A204.1 (cell line): ENCODE data around the gene EYA2.

Experiments
- FAIRE-seq: peaks from 2 replicates; lab custom pipeline; 2012; peaks lifted over from hg19 to GRCh38; lab: Jason Lieb, UNC

EYA2 gene

DNA sequence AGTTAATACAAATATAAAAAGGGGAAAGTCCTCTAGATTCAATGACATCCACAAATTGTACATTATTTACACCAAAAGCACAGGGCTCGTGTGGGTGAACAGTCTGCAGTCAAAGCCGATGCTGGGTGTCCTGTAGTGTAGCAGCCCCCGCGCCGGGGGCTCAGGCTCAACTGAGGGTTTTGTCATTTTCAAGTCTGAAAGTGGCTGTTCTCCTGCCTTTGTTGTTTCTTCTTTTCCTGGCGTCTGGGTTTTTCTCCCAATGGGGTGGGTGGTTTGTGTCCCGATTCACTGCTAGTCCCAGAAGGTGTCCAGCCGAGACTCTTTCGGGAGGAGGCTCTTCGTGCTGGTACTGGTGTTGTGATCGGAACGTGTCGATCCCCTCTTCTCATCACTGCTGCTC, 315.8 kb downstream of the EYA2 start:
- FAIRE-seq = no peak

GRCh38 chr20:47211036-47211435, 316.4 kb downstream of the EYA2 start:
- FAIRE-seq = no peak

DNA sequence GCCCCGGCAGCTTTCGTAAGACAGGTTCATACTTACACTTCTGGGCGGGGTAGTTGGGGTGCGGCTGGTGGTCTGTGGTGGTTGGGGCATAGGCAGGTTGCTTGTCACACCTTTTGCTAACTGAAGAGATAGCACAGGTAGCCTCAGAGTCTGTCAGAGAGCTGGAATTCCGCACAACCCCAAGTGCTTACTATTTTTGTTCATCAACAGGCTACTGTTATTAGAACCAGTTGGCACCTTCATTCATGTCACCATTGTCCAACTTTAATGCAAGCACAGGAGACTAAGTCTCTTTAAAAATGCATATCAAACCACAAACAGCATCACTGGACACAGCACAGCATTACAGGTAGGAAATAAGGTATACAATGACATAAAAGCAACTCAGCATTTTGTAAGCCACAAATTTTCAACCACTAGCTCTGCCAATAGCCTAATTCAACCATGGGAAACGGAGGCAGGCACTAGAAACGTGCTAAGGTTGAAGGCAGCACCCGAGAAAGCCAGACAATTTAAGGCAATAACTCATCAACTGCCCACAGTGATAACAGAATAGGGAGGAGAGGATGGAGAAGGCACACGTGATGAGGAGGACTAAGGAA, 318.1 kb downstream of the EYA2 start:
- no peak for FAIRE-seq

DNA sequence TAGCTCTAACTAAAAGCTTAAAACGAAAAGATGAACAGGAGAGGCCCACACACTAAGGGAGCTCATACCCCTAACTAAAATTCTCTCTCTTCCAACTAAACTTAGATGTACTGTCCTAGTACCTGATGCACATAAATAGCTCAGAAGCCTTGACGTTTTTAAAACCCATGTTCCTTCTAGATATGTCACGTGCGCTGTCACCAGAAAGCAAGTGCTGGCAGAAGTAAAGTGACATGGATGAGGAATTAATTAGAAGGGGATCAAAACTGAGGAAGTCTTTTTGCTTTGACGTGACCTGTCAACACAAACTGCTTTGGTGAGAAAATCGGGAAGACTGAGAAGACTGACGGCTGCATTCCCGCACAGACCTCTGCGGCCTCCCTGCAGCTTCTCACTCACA, 319.3 kb downstream of the EYA2 start:
- FAIRE-seq = no peak

- FAIRE-seq = no peak
Measured at GRCh38 chr20:47215653-47216397, 321.2 kb downstream of the EYA2 start.

DNA sequence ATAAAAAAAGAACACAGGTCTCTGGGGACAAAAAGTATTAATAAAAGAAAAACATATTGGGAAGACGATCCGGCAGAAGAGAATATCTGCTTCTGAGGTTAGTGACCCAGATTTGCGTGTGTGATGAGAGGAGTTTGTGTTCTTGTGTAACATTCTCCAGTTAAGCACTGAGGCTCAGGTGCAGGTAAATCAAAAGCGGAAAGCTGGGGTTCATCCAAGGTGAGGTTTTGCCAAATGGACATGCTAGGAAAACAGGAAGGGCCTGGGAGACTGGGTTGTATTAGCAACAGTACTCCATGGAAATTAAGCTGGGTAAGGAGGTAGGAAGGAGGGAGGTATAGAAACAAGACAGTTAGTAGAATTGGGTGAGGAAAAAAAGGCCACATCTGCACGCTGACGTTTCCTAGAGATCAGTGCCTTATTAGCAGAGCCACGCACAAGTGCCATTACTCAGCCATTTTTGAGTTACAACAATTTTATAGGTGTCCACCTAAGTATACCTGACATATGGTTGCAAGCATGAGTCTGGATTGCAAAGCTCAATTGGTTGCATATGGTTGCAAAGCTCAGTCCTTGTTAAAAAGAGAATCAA, 322.3 kb downstream of the EYA2 start:
- FAIRE-seq = no peak

- FAIRE-seq = no peak
Measured at GRCh38 chr20:47217482-47218446, 323.1 kb downstream of the EYA2 start.

DNA sequence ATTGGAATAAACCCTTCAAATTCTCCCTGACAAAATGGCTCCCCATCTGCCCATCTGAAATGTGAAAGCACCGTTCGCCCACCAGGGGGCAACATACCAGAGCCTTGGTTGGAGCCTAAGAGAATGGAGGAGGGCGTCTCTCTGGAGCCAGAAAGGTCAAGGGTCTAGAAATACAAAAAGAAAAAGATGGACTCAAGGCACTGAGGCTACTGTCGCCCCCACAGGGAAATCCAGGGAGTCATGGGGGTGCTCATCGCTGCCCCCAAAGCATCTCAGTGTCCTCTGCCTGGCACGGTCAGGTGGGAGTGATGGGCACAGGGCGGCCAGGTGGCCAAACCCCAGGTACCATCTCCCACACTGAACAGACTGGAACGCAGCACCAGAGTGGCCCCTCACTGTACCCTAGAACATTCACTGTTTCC, 325.5 kb downstream of the EYA2 start:
- no peak for FAIRE-seq

- no peak for FAIRE-seq
Measured at GRCh38 chr20:47221036-47221625, 326.5 kb downstream of the EYA2 start.

DNA sequence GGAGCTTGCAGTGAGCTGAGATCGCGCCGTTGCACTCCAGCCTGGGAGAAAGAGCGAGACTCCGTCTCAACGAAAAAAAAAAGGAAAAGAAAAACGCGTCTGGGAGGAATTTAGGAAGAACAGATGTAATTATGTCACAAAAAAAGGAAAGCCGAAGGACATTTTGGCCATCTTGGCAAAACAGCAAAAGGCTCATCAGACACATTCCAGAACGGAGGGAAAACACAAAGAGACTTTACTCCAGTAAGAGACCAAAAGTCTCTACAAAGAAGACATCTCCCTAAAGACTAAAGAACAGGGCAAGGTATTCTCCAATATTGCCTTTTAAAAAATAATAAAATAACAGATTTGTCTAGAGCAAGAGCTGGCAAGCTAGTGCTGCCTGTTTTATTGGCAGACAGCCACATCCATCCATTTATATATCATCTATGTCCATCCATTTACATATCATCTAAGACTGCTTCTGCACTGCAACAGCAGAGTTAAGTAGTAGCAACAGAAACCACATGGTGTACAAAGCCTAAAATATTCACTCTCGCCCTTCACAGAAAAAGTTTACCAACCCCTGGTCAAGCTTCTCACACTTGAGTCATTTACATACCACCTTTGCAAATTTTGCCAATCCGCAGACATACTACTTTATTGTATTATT, 328.0 kb downstream of the EYA2 start:
- FAIRE-seq = no peak

DNA sequence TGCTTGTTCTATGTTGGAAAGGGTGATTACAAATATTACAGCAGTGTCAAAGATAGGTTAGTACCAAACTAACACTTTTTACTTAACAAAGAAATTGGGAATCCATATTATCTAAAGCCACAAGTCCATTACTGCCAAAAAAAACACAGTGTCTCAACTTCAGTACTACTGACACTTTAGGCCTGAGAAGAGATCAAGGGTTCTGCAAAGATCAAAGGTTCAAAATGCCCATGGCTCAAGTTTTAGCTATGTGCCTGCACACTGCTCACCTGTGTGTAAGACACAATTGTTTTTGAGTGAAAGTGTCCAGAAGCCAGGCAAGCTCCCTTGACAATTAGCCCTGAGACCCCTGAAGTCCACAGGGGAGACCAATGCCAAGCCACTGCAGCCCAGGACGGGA, 329.3 kb downstream of the EYA2 start:
- no peak for FAIRE-seq

DNA sequence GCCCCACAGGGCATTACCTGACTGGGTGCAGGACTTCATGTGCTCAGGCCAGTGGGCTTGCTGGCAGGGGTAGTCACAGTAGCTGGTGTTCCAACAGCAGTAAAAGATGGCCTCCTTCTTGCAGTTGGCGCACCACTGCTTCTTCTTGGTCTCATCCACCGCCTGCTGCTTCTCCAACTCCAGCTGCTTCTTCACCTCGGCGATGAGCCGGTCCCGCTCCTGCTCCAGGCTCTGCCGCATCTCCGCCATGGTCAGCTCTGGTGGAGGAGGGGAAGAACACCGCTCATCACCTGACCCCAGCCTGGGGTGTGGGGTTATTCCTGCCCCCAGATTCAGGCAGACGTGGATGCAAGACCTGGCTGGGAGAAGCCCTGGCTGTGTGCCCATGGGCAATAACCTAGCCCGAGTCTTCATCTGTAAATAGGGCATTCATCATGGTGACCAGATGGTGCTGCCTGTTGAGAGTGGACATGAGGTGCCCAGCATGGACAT, 329.7 kb downstream of the EYA2 start:
- FAIRE-seq = no peak

DNA sequence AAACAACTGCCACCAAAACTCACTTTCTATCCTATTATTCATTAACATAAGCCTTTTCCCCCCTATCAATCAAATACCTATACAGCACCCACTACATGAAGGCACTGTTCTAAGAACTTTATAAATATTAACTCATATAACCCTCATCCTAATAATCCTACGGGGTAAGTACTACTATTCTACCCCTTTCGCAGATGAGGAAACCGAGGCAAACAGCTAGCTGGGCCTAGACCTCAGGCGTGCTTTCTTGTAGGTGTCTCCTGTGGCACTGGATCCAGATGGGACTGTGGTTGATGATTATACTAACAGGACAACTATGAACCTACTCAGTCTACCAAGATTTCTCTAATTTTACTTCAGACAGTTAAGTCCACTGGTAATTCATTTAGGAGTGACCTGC, 330.2 kb downstream of the EYA2 start:
- no peak for FAIRE-seq

DNA sequence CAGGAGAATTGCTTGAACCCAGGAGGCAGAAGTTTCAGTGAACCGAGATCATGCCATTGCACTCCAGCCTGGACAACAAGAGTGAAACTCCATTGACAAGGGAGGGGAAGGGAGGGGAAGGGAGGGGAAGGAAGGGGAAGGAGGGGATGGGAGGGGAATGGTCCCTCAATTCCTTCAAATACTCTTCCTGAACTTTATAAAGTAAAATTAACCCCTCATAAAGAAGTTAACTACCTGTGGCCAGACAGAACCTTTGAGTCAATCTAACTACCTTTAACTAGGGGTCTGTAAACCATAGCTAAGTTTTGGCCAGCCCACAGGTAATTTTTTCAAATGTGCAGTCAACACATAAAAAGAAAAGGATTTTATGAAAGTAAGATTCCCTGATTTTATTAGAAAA, 330.8 kb downstream of the EYA2 start:
- no peak for FAIRE-seq

GRCh38 chr20:47227119-47227518, 332.5 kb downstream of the EYA2 start:
- no peak for FAIRE-seq

- no peak for FAIRE-seq
Measured at GRCh38 chr20:47227576-47227975, 332.9 kb downstream of the EYA2 start.

- no peak for FAIRE-seq
Measured at GRCh38 chr20:47228654-47229053, 334.0 kb downstream of the EYA2 start.

DNA sequence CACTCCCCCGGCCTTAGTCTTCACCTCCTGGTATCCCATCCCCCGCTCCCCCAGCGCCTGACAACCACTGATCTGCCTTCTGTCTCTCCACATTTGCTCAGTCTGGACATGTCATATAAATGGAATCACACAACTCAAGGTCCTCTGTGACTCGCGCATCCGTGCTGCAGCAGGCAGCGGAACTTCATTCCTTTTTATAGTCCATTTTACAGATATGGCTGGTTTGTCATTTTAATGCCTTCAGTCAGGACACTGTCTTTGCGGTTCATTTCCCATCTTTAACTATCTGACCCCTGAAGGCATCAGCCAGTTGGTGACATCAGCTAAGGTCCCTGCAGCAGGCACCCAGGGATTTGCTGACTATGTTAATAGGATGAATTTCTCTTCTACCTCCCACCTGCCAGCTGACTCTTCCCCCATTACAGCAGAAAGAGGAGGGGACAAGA, 336.2 kb downstream of the EYA2 start:
- no peak for FAIRE-seq

GRCh38 chr20:47231382-47232039, 336.9 kb downstream of the EYA2 start:
- no peak for FAIRE-seq

DNA sequence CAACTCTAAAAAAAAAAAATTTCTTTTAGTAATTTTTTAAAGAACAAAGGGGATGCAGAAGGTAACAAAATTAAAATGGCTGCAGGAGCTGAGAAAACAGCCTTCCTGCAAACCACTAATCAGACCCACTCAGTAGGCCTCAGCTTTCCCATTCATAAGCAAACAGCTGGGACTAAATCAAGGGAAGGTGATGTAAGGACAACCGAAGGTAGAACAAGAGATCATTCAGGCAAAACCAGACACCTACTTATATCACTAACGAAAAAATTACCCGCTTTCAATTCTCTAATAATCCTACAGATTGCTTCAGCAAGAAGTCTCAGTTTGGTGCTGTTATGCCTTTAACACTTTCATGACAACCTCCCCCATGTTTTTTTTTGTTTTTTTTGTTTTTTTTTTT, 337.9 kb downstream of the EYA2 start:
- no peak for FAIRE-seq
